ENCODE measurements around the gene NUB1. TPM values are rescaled to one million over a fixed set of nuclear protein-coding genes. Genes with fewer than 3 reads are reported as not detected.

Gene NUB1
- total RNA-seq, 2 experiments from 2014 or later: 51.4 to 70.4 TPM

- Mint-ChIP-seq H3K27ac (no peak overlapping the region), H3K36me3 (ENCODE audit: low read depth) (no peaks in the 10 kb centered on the region), H3K9me3 (ENCODE audit: low read depth) (peaks cover 4% of the 10 kb centered on the region), H3K4me1 (peaks cover 3% of the 10 kb centered on the region), H3K4me3 (no peak overlapping the region), H3K27me3 (no peaks in the 10 kb centered on the region)
- DNase-seq (no peak), ATAC-seq (no peak)
- ChIA-PET CTCF (interaction anchor here (0.6 to 1.5 kb wide), 3 partner anchors 13 to 54 kb away, joined by 3 to 7 read pairs (median 5); no protein-coding TSS in a partner anchor), POLR2A (no interaction called here)
- intact Hi-C loops (cut with DNase I, micrococcal nuclease): no loop called here
These were observed 57.1 kb downstream of the NUB1 start for GRCh38 chr7:151398446-151399304.

- Mint-ChIP-seq H3K36me3 (ENCODE audit: low read depth) (no peaks in the 10 kb centered on the region), H3K4me3 (no peak overlapping the region), H3K9me3 (ENCODE audit: low read depth) (peaks cover 4% of the 10 kb centered on the region), H3K4me1 (peaks cover 3% of the 10 kb centered on the region), H3K27me3 (no peaks in the 10 kb centered on the region), H3K27ac (no peak overlapping the region)
- intact Hi-C loops (cut with DNase I, micrococcal nuclease): no loop called here
- ATAC-seq (no peak), DNase-seq (no peak)
- CTCF ChIA-PET: interaction anchor here (0.6 to 1.5 kb wide), 3 partner anchors 13 to 54 kb away, joined by 3 to 7 read pairs (median 5); no protein-coding TSS in a partner anchor
- POLR2A ChIA-PET: no interaction called here
These were observed 57.6 kb downstream of the NUB1 start for GRCh38 chr7:151399305-151399601.

GRCh38 chr7:151399906-151400305 is 58.3 kb downstream of the NUB1 start:
- ChIA-PET CTCF (interaction anchor here (1.3 to 1.5 kb wide), 2 partner anchors 49 to 53 kb away, joined by 5 to 7 read pairs; no protein-coding TSS in a partner anchor), POLR2A (no interaction called here)
- Mint-ChIP-seq H3K4me3 (no peak overlapping the region), H3K27ac (no peak overlapping the region), H3K9me3 (ENCODE audit: low read depth) (peaks cover 4% of the 10 kb centered on the region), H3K36me3 (ENCODE audit: low read depth) (no peaks in the 10 kb centered on the region), H3K4me1 (peaks cover 3% of the 10 kb centered on the region), H3K27me3 (no peaks in the 10 kb centered on the region)
- intact Hi-C loops (cut with DNase I, micrococcal nuclease): no loop called here
- no peak for ATAC-seq
- DNase-seq: no peak

GRCh38 chr7:151400626-151401315 is 59.2 kb downstream of the NUB1 start:
- no peak overlapping the region for H3K27ac Mint-ChIP-seq
- DNase-seq (no peak), ATAC-seq (no peak)
- intact Hi-C loops (cut with DNase I, micrococcal nuclease): no loop called here
- no peak overlapping the region for H3K4me3 Mint-ChIP-seq
- H3K27me3 Mint-ChIP-seq: no peaks in the 10 kb centered on the region
- peaks cover 3% of the 10 kb centered on the region for H3K4me1 Mint-ChIP-seq
- H3K36me3 Mint-ChIP-seq (ENCODE audit: low read depth): no peaks in the 10 kb centered on the region
- H3K9me3 Mint-ChIP-seq (ENCODE audit: low read depth): peaks cover 4% of the 10 kb centered on the region
- CTCF ChIA-PET: no interaction called here
- POLR2A ChIA-PET: no interaction called here

GRCh38 chr7:151402029-151402835 is 60.6 kb downstream of the NUB1 start:
- no peak overlapping the region for H3K27ac Mint-ChIP-seq
- ChIA-PET CTCF (interaction anchor here (0.7 to 1.0 kb wide), 2 partner anchors 9 to 12 kb away, joined by 3 to 4 read pairs; no protein-coding TSS in a partner anchor), POLR2A (no interaction called here)
- peaks cover 3% of the 10 kb centered on the region for H3K4me1 Mint-ChIP-seq
- intact Hi-C loops (cut with DNase I, micrococcal nuclease): no loop called here
- no peak overlapping the region for H3K4me3 Mint-ChIP-seq
- H3K9me3 Mint-ChIP-seq (ENCODE audit: low read depth): peaks cover 4% of the 10 kb centered on the region
- peaks cover 2% of the 10 kb centered on the region for H3K27me3 Mint-ChIP-seq
- no peaks in the 10 kb centered on the region for H3K36me3 Mint-ChIP-seq (ENCODE audit: low read depth)
- DNase-seq: no peak
- no peak for ATAC-seq

GRCh38 chr7:151403764-151404163 is 62.2 kb downstream of the NUB1 start:
- ChIA-PET CTCF (no interaction called here), POLR2A (no interaction called here)
- intact Hi-C loops (cut with DNase I, micrococcal nuclease): no loop called here
- Mint-ChIP-seq H3K4me1 (peaks cover 3% of the 10 kb centered on the region), H3K9me3 (ENCODE audit: low read depth) (no peaks in the 10 kb centered on the region), H3K27ac (no peak overlapping the region), H3K27me3 (peaks cover 6% of the 10 kb centered on the region), H3K4me3 (no peak overlapping the region), H3K36me3 (ENCODE audit: low read depth) (no peaks in the 10 kb centered on the region)
- ATAC-seq (no peak), DNase-seq (no peak)

- POLR2A ChIA-PET: no interaction called here
- Mint-ChIP-seq H3K27ac (no peak overlapping the region), H3K9me3 (ENCODE audit: low read depth) (no peaks in the 10 kb centered on the region), H3K36me3 (ENCODE audit: low read depth) (no peaks in the 10 kb centered on the region), H3K4me3 (no peak overlapping the region), H3K4me1 (peaks cover 6% of the 10 kb centered on the region), H3K27me3 (peaks cover 10% of the 10 kb centered on the region)
- CTCF ChIA-PET: interaction anchor here (0.6 kb wide), 1 partner anchor 36 kb away, joined by 3 read pairs; the partner anchor contains the start of gene CRYGN
- intact Hi-C loops (cut with DNase I, micrococcal nuclease): no loop called here
- no peak for ATAC-seq
- no peak for DNase-seq
These were observed 62.8 kb downstream of the NUB1 start for GRCh38 chr7:151404216-151405011.

GRCh38 chr7:151405056-151405455 is 63.4 kb downstream of the NUB1 start:
- CTCF ChIA-PET: interaction anchor here (0.6 kb wide), 1 partner anchor 35 kb away, joined by 3 read pairs; the partner anchor contains the start of gene CRYGN
- no peaks in the 10 kb centered on the region for H3K36me3 Mint-ChIP-seq (ENCODE audit: low read depth)

GRCh38 chr7:151405588-151405987 is 64.0 kb downstream of the NUB1 start:
- no peak for ATAC-seq
- H3K27ac Mint-ChIP-seq: no peak overlapping the region
- H3K36me3 Mint-ChIP-seq (ENCODE audit: low read depth): no peaks in the 10 kb centered on the region
- H3K4me1 Mint-ChIP-seq: peaks cover 6% of the 10 kb centered on the region
- H3K9me3 Mint-ChIP-seq (ENCODE audit: low read depth): no peaks in the 10 kb centered on the region
- intact Hi-C loops (cut with DNase I, micrococcal nuclease): no loop called here
- DNase-seq: no peak
- ChIA-PET CTCF (no interaction called here), POLR2A (no interaction called here)
- peaks cover 12% of the 10 kb centered on the region for H3K27me3 Mint-ChIP-seq
- no peak overlapping the region for H3K4me3 Mint-ChIP-seq

More at GRCh38 chr7:151405056-151405455, 63.4 kb downstream of the NUB1 start:
- H3K9me3 Mint-ChIP-seq (ENCODE audit: low read depth): no peaks in the 10 kb centered on the region
- ATAC-seq: no peak
- intact Hi-C loops (cut with DNase I, micrococcal nuclease): no loop called here
- H3K27me3 Mint-ChIP-seq: peaks cover 10% of the 10 kb centered on the region
- no peak for DNase-seq
- POLR2A ChIA-PET: no interaction called here
- H3K4me3 Mint-ChIP-seq: no peak overlapping the region
- no peak overlapping the region for H3K27ac Mint-ChIP-seq
- peaks cover 6% of the 10 kb centered on the region for H3K4me1 Mint-ChIP-seq

- CTCF ChIA-PET: interaction anchor here (0.9 kb wide), 1 partner anchor 51 kb away, joined by 3 read pairs; no protein-coding TSS in a partner anchor
- no peak for ATAC-seq
These were observed 64.7 kb downstream of the NUB1 start for GRCh38 chr7:151406051-151406875.

More at GRCh38 chr7:151406051-151406875, 64.7 kb downstream of the NUB1 start:
- Mint-ChIP-seq H3K4me1 (peaks cover 10% of the 10 kb centered on the region), H3K36me3 (ENCODE audit: low read depth) (no peaks in the 10 kb centered on the region), H3K27me3 (peaks cover 19% of the 10 kb centered on the region), H3K4me3 (no peak overlapping the region), H3K9me3 (ENCODE audit: low read depth) (no peaks in the 10 kb centered on the region), H3K27ac (no peak overlapping the region)
- no peak for DNase-seq
- POLR2A ChIA-PET: no interaction called here
- intact Hi-C loops (cut with DNase I, micrococcal nuclease): no loop called here

Measured in activated CD4-positive, alpha-beta T cell treated with anti-CD3 and anti-CD28 coated beads for 36 hours (primary cell).